Right lobe of liver (tissue), 6 donors: ENCODE measurements around the gene CCDC60. TPM values are rescaled to one million over a fixed set of nuclear protein-coding genes. Genes with fewer than 3 reads are reported as not detected.

Source experiments
- ATAC-seq, 4 donors: fragments of 200-7000 bp; cut with Tn5 transposase; one replicate each; pipeline ENCODE4 v1.9.1; 2020; ENCODE audit warnings: mild to moderate bottlenecking in 4 of 4, moderate library complexity in 4 of 4
- DNase-seq, 3 donors: peaks; one replicate each; pipeline ENCODE4 v3.0.0-alpha.2; 2020
- H3K27ac ChIP-seq, 3 donors: fragments of 200-600 bp; one replicate each; pipeline ENCODE4 v1.8.0; 2022
- H3K27me3 ChIP-seq, 2 donors: fragments of 200-600 bp; one replicate each; pipeline ENCODE4 v1.8.0; 2022
- H3K36me3 ChIP-seq, 4 donors: fragments of 200-600 bp; sonication (generic) in 1 of 4; one replicate each; pipeline versions ENCODE4 v1.5.1 to v1.8.0; 2017 to 2022; ENCODE audit warnings: control low read depth in 1 of 4
- H3K4me1 ChIP-seq, 4 donors: fragments of 200-600 bp; sonication (generic) in 1 of 4; one replicate each; pipeline versions ENCODE4 v1.5.1 to v1.8.0; 2017 to 2022; ENCODE audit warnings: control low read depth in 1 of 4
- H3K4me3 ChIP-seq, 3 donors: fragments of 200-600 bp; one replicate each; pipeline ENCODE4 v1.8.0; 2022
- H3K9me3 ChIP-seq, 4 donors: fragments of 200-600 bp; sonication (generic) in 1 of 4; one replicate each; pipeline versions ENCODE4 v1.5.1 to v1.8.0; 2017 to 2022; ENCODE audit warnings: control low read depth in 1 of 4
- CTCF ChIP-seq, 4 donors: fragments of 200-600 bp in 3 of 4; fragments of 450-650 bp in 1 of 4; IDR thresholded peaks; one replicate each; pipeline versions ENCODE4 v1.5.1 to v1.8.0; 2016 to 2022; ENCODE audit warnings: antibody characterized with exemption in 4 of 4, mild to moderate bottlenecking in 2 of 4
- POLR2A ChIP-seq: fragments of 450-650 bp; IDR thresholded peaks from one replicate; pipeline ENCODE4 v1.6.1; 2017; ENCODE audit warnings: antibody characterized with exemption, mild to moderate bottlenecking
- WGBS: methylation state at CpG from one replicate; pipeline ENCODE4 v1.1.6; 2018; ENCODE audit warnings: low coverage, low lambda C conversion rate; ENCODE audit not compliant: insufficient coverage; ENCODE audit errors: missing lambda C conversion rate; 5-methylcytosine and 5-hydroxymethylcytosine counted together
- intact Hi-C, 2 donors: fragments of 100-400 bp; cut with DNase I; formaldehyde crosslinking; loops; one replicate each; pipeline versions ENCODE4 v1.11.2 to v1.14.1; 2022
- long read RNA-seq: library from polyadenylated mRNA; unstranded; transcript quantifications from one replicate; pipeline ENCODE4 v2.0.0, GENCODE V29; 2019
- total RNA-seq, 6 experiments: library from RNA; depleted of rRNA in 2 of 6; stranded (reverse); fragments of >200 nt in 2 of 6; fragmentation: NEBNext Ultra II Directional in 3 of 6; extraction: Animal tissue kit (Norgen Biotek cat#: 25700) in 3 of 6; gene quantifications; one replicate each; pipeline versions ENCODE4 v1.1.0 to v1.2.4, GENCODE V29; 2016 to 2023
- donor health status: DM: no; HTN: yes; CAD: no.
- donor health status: DM: no; HTN: no; CAD: no.
- donor health status: DM: no; HTN: no; CAD: no.
- donor health status: DM: no; HTN: yes; CAD: no.
- donor health status: DM: no; HTN: yes; CAD: no.

The CCDC60 gene
- not detected for total RNA-seq
- long read RNA-seq = 0 reads

- ATAC-seq (peak in 3 of 4 donors; percentile 26 to 39 (median 30)), DNase-seq (peak in 2 of 3 donors; percentile 24 to 50)
- H3K4me3 ChIP-seq = no peak within 1 kb of the TSS
- H3K27me3 ChIP-seq = no peaks in the 10 kb centered on the region
- WGBS = 22% methylated on average over 17 of the region's 26 CpGs
- no peaks in the 10 kb centered on the region for H3K4me1 ChIP-seq
- no peak for TF ChIP-seq POLR2A
- H3K9me3 ChIP-seq = no peaks in the 10 kb centered on the region
- H3K27ac ChIP-seq = no peak within 1 kb of the TSS
- H3K36me3 ChIP-seq = no peaks in the 10 kb centered on the region
- intact Hi-C loops = no loop called here
These were observed at the start of gene CCDC60 for GRCh38 chr12:119334430-119335170. TSS of gene CCDC60 (plus strand) at chr12:119334729. CDS start at chr12:119335177, 448 bp downstream.

- intact Hi-C loops = no loop called here
- no peak for DNase-seq
- no peak overlapping the region for H3K4me3 ChIP-seq
- H3K36me3 ChIP-seq = no peaks in the 10 kb centered on the region
- no peaks in the 10 kb centered on the region for H3K9me3 ChIP-seq
- H3K27ac ChIP-seq = no peak overlapping the region
- H3K27me3 ChIP-seq = no peaks in the 10 kb centered on the region
- no peak for TF ChIP-seq POLR2A
- no peak for TF ChIP-seq CTCF (IDR thresholded peaks at IDR 0.05)
- ATAC-seq = no peak
- WGBS = 56% methylated on average over 8 of the region's 11 CpGs
- H3K4me1 ChIP-seq = no peaks in the 10 kb centered on the region
These were observed 46.0 kb upstream of the CCDC60 start for GRCh38 chr12:119288576-119288975.

- 28% methylated on average over 4 of the region's 6 CpGs for WGBS
- no peak for DNase-seq
- Histone ChIP-seq H3K4me3 (no peak overlapping the region), H3K27me3 (no peaks in the 10 kb centered on the region), H3K9me3 (no peaks in the 10 kb centered on the region), H3K36me3 (no peaks in the 10 kb centered on the region), H3K27ac (no peak overlapping the region), H3K4me1 (no peaks in the 10 kb centered on the region)
- TF ChIP-seq POLR2A (no peak), CTCF (IDR thresholded peaks at IDR 0.05) (no peak)
- ATAC-seq = no peak
- intact Hi-C loops = no loop called here
These were observed 41.5 kb upstream of the CCDC60 start for GRCh38 chr12:119292893-119293630.

- TF ChIP-seq CTCF (IDR thresholded peaks at IDR 0.05) (no peak), POLR2A (no peak)
- intact Hi-C loops = no loop called here
- no peak overlapping the region for H3K4me3 ChIP-seq
- DNase-seq (no peak), ATAC-seq (no peak)
- H3K36me3 ChIP-seq = no peaks in the 10 kb centered on the region
- no peaks in the 10 kb centered on the region for H3K4me1 ChIP-seq
- H3K9me3 ChIP-seq = no peaks in the 10 kb centered on the region
- no peaks in the 10 kb centered on the region for H3K27me3 ChIP-seq
- H3K27ac ChIP-seq = no peak overlapping the region
- WGBS = 34% methylated on average over 5 of the region's 5 CpGs
These were observed 40.3 kb upstream of the CCDC60 start for GRCh38 chr12:119294211-119294610.

- intact Hi-C loops = no loop called here
- DNase-seq = no peak
- no peak overlapping the region for H3K4me3 ChIP-seq
- H3K27ac ChIP-seq = no peak overlapping the region
- H3K9me3 ChIP-seq = no peaks in the 10 kb centered on the region
- 3% methylated on average over 2 of the region's 2 CpGs for WGBS
- TF ChIP-seq CTCF (IDR thresholded peaks at IDR 0.05) (no peak), POLR2A (no peak)
- no peaks in the 10 kb centered on the region for H3K36me3 ChIP-seq
- no peaks in the 10 kb centered on the region for H3K27me3 ChIP-seq
- no peaks in the 10 kb centered on the region for H3K4me1 ChIP-seq
- ATAC-seq = peak in 3 of 4 donors; percentile 35 to 61 (median 41)
These were observed 38.0 kb upstream of the CCDC60 start for GRCh38 chr12:119296535-119296934.
